Loucy (cell line): ENCODE measurements around the gene TRH.

ENCODE experiments used
- CTCF ChIP-seq: fragments of 200-600 bp; sonication (generic); conservative IDR thresholded peaks from 2 replicates; pipeline ENCODE4 v1.5.1; 2014; ENCODE audit warnings: mild to moderate bottlenecking, antibody characterized with exemption, low read length
- EZH2phosphoT487 ChIP-seq: fragments of 200-600 bp; IDR thresholded peaks from 2 replicates; pipeline ENCODE4 v1.6.1; 2018; ENCODE audit warnings: antibody characterized with exemption, mild to moderate bottlenecking, moderate library complexity, borderline replicate concordance

GRCh38 chr3:129961141-129961541 is 13.4 kb upstream of the TRH start:
- TF ChIP-seq CTCF (no peak), EZH2phosphoT487 (no peak)
